NCI-H460 (cell line): ENCODE results near the gene LECT2. TPM values are rescaled to one million over a fixed set of nuclear protein-coding genes. Genes with fewer than 3 reads are reported as not detected.

Experiments used
- DNase-seq: peaks from one replicate; pipeline ENCODE4 v3.0.0-alpha.2; 2016; ENCODE audit warnings: low read depth; ENCODE audit errors: extremely low read depth
- total RNA-seq: library from RNA; depleted of rRNA; stranded (reverse); fragments of >200 nt; shearing (Covaris generic); gene quantifications from 2 replicates; pipeline ENCODE4 v1.2.3, GENCODE V29; 2014

LECT2 gene
- total RNA-seq, 1 experiment from 2014 or later: not detected

- DNase-seq: peak; percentile 82
These were observed 24.7 kb upstream of the LECT2 start for GRCh38 chr5:135979510-135979909.

- no peak for DNase-seq
These were observed 24.2 kb upstream of the LECT2 start for GRCh38 chr5:135978993-135979392.

- DNase-seq: peak; percentile 76
These were observed 23.4 kb upstream of the LECT2 start for GRCh38 chr5:135978212-135978631.

- peak; percentile 98 for DNase-seq
These were observed 22.7 kb upstream of the LECT2 start for GRCh38 chr5:135977375-135977928.

GRCh38 chr5:135976216-135976615 lies 21.4 kb upstream of the LECT2 start:
- no peak for DNase-seq

- no peak for DNase-seq
These were observed 20.3 kb upstream of the LECT2 start for GRCh38 chr5:135975122-135975521.

GRCh38 chr5:135974021-135974600 lies 19.3 kb upstream of the LECT2 start:
- no peak for DNase-seq

- DNase-seq: peak; percentile 44
These were observed 18.7 kb upstream of the LECT2 start for GRCh38 chr5:135973323-135974020.

GRCh38 chr5:135971701-135972100 lies 16.9 kb upstream of the LECT2 start:
- DNase-seq: no peak

GRCh38 chr5:135966790-135967189 lies 12.0 kb upstream of the LECT2 start:
- DNase-seq: no peak

GRCh38 chr5:135966165-135966564 lies 11.4 kb upstream of the LECT2 start:
- DNase-seq: no peak

- no peak for DNase-seq
These were observed 10.7 kb upstream of the LECT2 start for GRCh38 chr5:135965504-135965903.

- no peak for DNase-seq
These were observed 10.0 kb upstream of the LECT2 start for GRCh38 chr5:135964670-135965320.

- no peak for DNase-seq
These were observed 742 bp upstream of the LECT2 start for GRCh38 chr5:135955525-135955924.

- no peak for DNase-seq
These were observed 933 bp downstream of the LECT2 start for GRCh38 chr5:135953850-135954249.

GRCh38 chr5:135952683-135953082 lies 2.1 kb downstream of the LECT2 start:
- no peak for DNase-seq

- DNase-seq: no peak
These were observed 3.0 kb downstream of the LECT2 start for GRCh38 chr5:135951807-135952206.

GRCh38 chr5:135951257-135951656 lies 3.5 kb downstream of the LECT2 start:
- no peak for DNase-seq

- no peak for DNase-seq
These were observed 4.2 kb downstream of the LECT2 start for GRCh38 chr5:135950611-135951010.

- DNase-seq: peak; percentile 89
These were observed 9.7 kb downstream of the LECT2 start for GRCh38 chr5:135944967-135945560.

- DNase-seq: no peak
These were observed 10.2 kb downstream of the LECT2 start for GRCh38 chr5:135944564-135944963.
